H9 (cell line): ENCODE results near the gene KRT3. TPM values are rescaled to one million over a fixed set of nuclear protein-coding genes. Genes with fewer than 3 reads are reported as not detected.

Experiments
- DNase-seq: peaks from one replicate; pipeline ENCODE4 v3.0.0-alpha.2; 2017
- H2AFZ ChIP-seq: one replicate; pipeline ENCODE4 v1.6.1; 2013; ENCODE audit warnings: mild to moderate bottlenecking, low read length, control low read depth, moderate library complexity
- H2AK5ac ChIP-seq: 2 replicates; pipeline ENCODE4 v1.6.1; 2013; ENCODE audit warnings: low read length, control low read depth, mixed read lengths; ENCODE audit not compliant: insufficient read length
- H2BK120ac ChIP-seq: one replicate; pipeline ENCODE4 v1.6.1; 2013; ENCODE audit warnings: low read depth, mild to moderate bottlenecking, low read length, control low read depth, inconsistent platforms; ENCODE audit not compliant: poor library complexity, severe bottlenecking
- H2BK12ac ChIP-seq: 2 replicates; pipeline ENCODE4 v1.6.1; 2013; ENCODE audit warnings: low read length, control low read depth, mixed read lengths, low read depth; ENCODE audit not compliant: insufficient read length
- H2BK15ac ChIP-seq: 2 replicates; pipeline ENCODE4 v1.6.1; 2013; ENCODE audit warnings: low read depth, low read length, control low read depth
- H2BK20ac ChIP-seq: one replicate; pipeline ENCODE4 v1.6.1; 2013; ENCODE audit warnings: low read depth, mild to moderate bottlenecking, low read length, control low read depth, inconsistent platforms; ENCODE audit not compliant: poor library complexity, severe bottlenecking
- H2BK5ac ChIP-seq: 2 replicates; pipeline ENCODE4 v1.6.1; 2013; ENCODE audit warnings: low read length, control low read depth, mixed read lengths; ENCODE audit not compliant: insufficient read length
- H3K14ac ChIP-seq: 2 replicates; pipeline ENCODE4 v1.6.1; 2013; ENCODE audit warnings: low read length, control low read depth; ENCODE audit not compliant: insufficient read depth
- H3K18ac ChIP-seq: 2 replicates; pipeline ENCODE4 v1.6.1; 2013; ENCODE audit warnings: low read depth, mild to moderate bottlenecking, mixed read lengths, low read length, control low read depth; ENCODE audit not compliant: insufficient read length
- H3K23ac ChIP-seq: 2 replicates; pipeline ENCODE4 v1.6.1; 2013; ENCODE audit warnings: low read length, control low read depth, mixed read lengths, low read depth; ENCODE audit not compliant: insufficient read length
- H3K23me2 ChIP-seq: 2 replicates; pipeline ENCODE4 v1.6.1; 2013; ENCODE audit warnings: low read depth, mild to moderate bottlenecking, mixed read lengths, low read length, control low read depth; ENCODE audit not compliant: insufficient read length, poor library complexity, severe bottlenecking
- H3K27ac ChIP-seq: 2 replicates; pipeline ENCODE4 v1.5.1; 2013; ENCODE audit warnings: low read length, control low read depth, mixed read lengths, low read depth; ENCODE audit not compliant: insufficient read length
- H3K27me3 ChIP-seq: 2 replicates; pipeline ENCODE4 v1.6.1; 2013; ENCODE audit warnings: low read length, control low read depth, inconsistent platforms; ENCODE audit not compliant: insufficient read depth
- H3K4ac ChIP-seq: 2 replicates; pipeline ENCODE4 v1.6.1; 2013; ENCODE audit warnings: low read depth, mild to moderate bottlenecking, control low read depth, inconsistent platforms, low read length, moderate library complexity
- H3K4me1 ChIP-seq: 2 replicates; pipeline ENCODE4 v1.6.1; 2013; ENCODE audit warnings: low read length, control low read depth, inconsistent platforms; ENCODE audit not compliant: insufficient read depth
- H3K4me2 ChIP-seq: 2 replicates; pipeline ENCODE4 v1.6.1; 2013; ENCODE audit warnings: low read length, control low read depth, mixed read lengths; ENCODE audit not compliant: insufficient read length, insufficient read depth
- H3K56ac ChIP-seq: 2 replicates; pipeline ENCODE4 v1.6.1; 2013; ENCODE audit warnings: low read depth, mild to moderate bottlenecking, mixed read lengths, low read length, control low read depth; ENCODE audit not compliant: insufficient read length
- H3K79me1 ChIP-seq: 2 replicates; pipeline ENCODE4 v1.6.1; 2013; ENCODE audit warnings: low read depth, mild to moderate bottlenecking, moderate library complexity, low read length, control low read depth, inconsistent platforms; ENCODE audit not compliant: insufficient read depth, poor library complexity, severe bottlenecking
- H3K79me2 ChIP-seq: 2 replicates; pipeline ENCODE4 v1.6.1; 2013; ENCODE audit warnings: low read length, control low read depth, inconsistent platforms; ENCODE audit not compliant: insufficient read depth
- H3K9ac ChIP-seq: 2 replicates; pipeline ENCODE4 v1.6.1; 2013; ENCODE audit warnings: low read length, control low read depth, mixed read lengths; ENCODE audit not compliant: insufficient read length; ENCODE audit errors: extremely low read depth
- H3K9me3 ChIP-seq: one replicate; pipeline ENCODE4 v1.6.1; 2013; ENCODE audit warnings: low read depth, low read length, inconsistent platforms; ENCODE audit not compliant: control insufficient read depth
- H3T11ph ChIP-seq: one replicate; pipeline ENCODE4 v1.6.1; 2013; ENCODE audit warnings: mild to moderate bottlenecking, low read length, control low read depth, inconsistent platforms
- H4K20me1 ChIP-seq: one replicate; pipeline ENCODE4 v1.6.1; 2013; ENCODE audit not compliant: control insufficient read depth, insufficient read length, insufficient read depth
- H4K5ac ChIP-seq: 2 replicates; pipeline ENCODE4 v1.6.1; 2013; ENCODE audit warnings: low read depth, mild to moderate bottlenecking, mixed read lengths, low read length, control low read depth; ENCODE audit not compliant: insufficient read length
- H4K8ac ChIP-seq: replicated peaks from 2 replicates; pipeline ENCODE4 v1.6.1; 2013; ENCODE audit warnings: low read length, control low read depth, mixed read lengths, low read depth; ENCODE audit not compliant: insufficient read length
- H4K91ac ChIP-seq: 2 replicates; pipeline ENCODE4 v1.6.1; 2013; ENCODE audit warnings: low read depth, mild to moderate bottlenecking, moderate library complexity, mixed read lengths, low read length, control low read depth; ENCODE audit not compliant: insufficient read length
- H3K27ac Mint-ChIP-seq, 3 experiments: 2 replicates in 2 of 3; 3 replicates in 1 of 3; pipeline ENCODE4 v1.8.0; 2020 to 2021; ENCODE audit warnings: mixed read lengths in 3 of 3, mild to moderate bottlenecking in 1 of 3, moderate library complexity in 1 of 3
- H3K27me3 Mint-ChIP-seq: 2 replicates; pipeline ENCODE4 v1.8.0; 2021; ENCODE audit warnings: low read depth, mild to moderate bottlenecking, moderate library complexity, mixed read lengths
- H3K36me3 Mint-ChIP-seq, 3 experiments: 2 replicates in 2 of 3; 3 replicates in 1 of 3; pipeline ENCODE4 v1.8.0; 2020 to 2021; ENCODE audit warnings: low read depth in 3 of 3, mixed read lengths in 3 of 3; ENCODE audit not compliant: insufficient read depth in 1 of 3
- H3K4me1 Mint-ChIP-seq, 2 experiments: 2 replicates each; pipeline ENCODE4 v1.8.0; 2020; ENCODE audit warnings: mixed read lengths in 2 of 2
- H3K4me3 Mint-ChIP-seq, 2 experiments: 2 replicates in 1 of 2; 3 replicates in 1 of 2; pipeline ENCODE4 v1.8.0; 2020 to 2021; ENCODE audit warnings: mild to moderate bottlenecking in 2 of 2, mixed read lengths in 2 of 2, moderate library complexity in 1 of 2
- H3K9me3 Mint-ChIP-seq, 2 experiments: 2 replicates in 1 of 2; 3 replicates in 1 of 2; pipeline ENCODE4 v1.8.0; 2020; ENCODE audit warnings: mild to moderate bottlenecking in 2 of 2, mixed read lengths in 2 of 2, moderate library complexity in 1 of 2
- CTCF ChIP-seq: fragments of 200-600 bp; sonication (generic); conservative IDR thresholded peaks from 3 replicates; pipeline ENCODE4 v1.8.0; 2021; ENCODE audit warnings: antibody characterized with exemption, mild to moderate bottlenecking
- WGBS: extraction: QIAGEN DNeasy Blood & Tissue Kit; methylation state at CpG from one replicate; pipeline ENCODE4 v1.1.7; 2013; ENCODE audit warnings: missing lambda C conversion rate, low lambda C conversion rate, mixed read lengths; ENCODE audit not compliant: insufficient read length; ENCODE audit errors: extremely low coverage; 5-methylcytosine and 5-hydroxymethylcytosine counted together
- total RNA-seq: library from RNA; stranded (reverse); gene quantifications from 2 replicates; pipeline ENCODE4 v1.2.1, GENCODE V29; 2021

Gene KRT3
- total RNA-seq, 1 experiment from 2014 or later: not detected

DNA sequence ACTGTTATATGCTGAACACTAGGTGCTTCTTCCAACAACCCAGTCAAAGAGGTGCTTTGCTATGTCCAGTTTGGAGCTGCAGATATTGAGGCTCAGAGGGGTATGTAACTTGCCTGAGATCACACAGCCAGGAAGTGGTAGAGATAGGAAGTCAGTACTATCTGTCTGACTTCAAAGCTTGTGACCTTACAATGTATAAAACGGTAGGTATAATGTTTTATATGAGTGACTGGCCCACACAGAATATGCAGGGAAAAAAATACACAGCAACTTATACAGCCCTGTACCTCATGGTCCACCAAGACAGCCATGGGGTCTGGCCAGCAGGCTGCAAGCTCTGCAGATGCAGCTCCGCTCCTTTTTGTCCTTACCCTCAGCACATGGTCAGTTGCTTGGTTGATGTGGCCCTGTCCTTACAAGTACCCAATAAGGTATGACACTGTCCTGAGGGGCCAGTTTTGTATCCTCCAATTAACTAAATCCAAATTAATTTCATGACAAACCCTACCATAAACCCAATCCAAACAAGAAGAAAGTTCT, 21.9 kb upstream of the KRT3 start:
- no peak overlapping the region for H4K91ac ChIP-seq
- no peak overlapping the region for H3K4ac ChIP-seq
- H3K79me1 ChIP-seq: no peaks in the 10 kb centered on the region
- Mint-ChIP-seq H3K36me3 (no peaks in the 10 kb centered on the region; a peak in 1 of 7 replicates), H3K27me3 (peaks cover 3% of the 10 kb centered on the region), H3K4me1 (peaks cover 3 to 7% of the 10 kb centered on the region in 2 experiments; a peak in 3 of 4 replicates), H3K9me3 (no peaks in the 10 kb centered on the region), H3K27ac (no peak overlapping the region), H3K4me3 (no peak overlapping the region; a peak in 1 of 5 replicates)
- H3K18ac ChIP-seq: no peak overlapping the region
- H2AK5ac ChIP-seq: no peak overlapping the region
- no peak overlapping the region for H2BK5ac ChIP-seq
- H2AFZ ChIP-seq: no peak overlapping the region
- DNase-seq: no peak
- H3K56ac ChIP-seq: no peak overlapping the region
- no peaks in the 10 kb centered on the region for H3K4me1 ChIP-seq
- H3K14ac ChIP-seq: no peak overlapping the region
- no CpG with 5 or more reads among the region's 2 CpGs for WGBS
- H3K23me2 ChIP-seq: no peaks in the 10 kb centered on the region
- no peak for TF ChIP-seq CTCF
- H3K9me3 ChIP-seq: no peaks in the 10 kb centered on the region
- no peak overlapping the region for H3K23ac ChIP-seq
- H4K5ac ChIP-seq: no peak overlapping the region
- no peak overlapping the region for H2BK20ac ChIP-seq
- no peak overlapping the region for H2BK12ac ChIP-seq
- H3K27me3 ChIP-seq: no peaks in the 10 kb centered on the region
- H3K9ac ChIP-seq: no peak overlapping the region
- no peak overlapping the region for H2BK120ac ChIP-seq
- no peak overlapping the region for H3K27ac ChIP-seq
- H3K4me2 ChIP-seq: no peak overlapping the region
- H3T11ph ChIP-seq: no peak overlapping the region
- H4K8ac ChIP-seq: no peak overlapping the region
- no peaks in the 10 kb centered on the region for H3K79me2 ChIP-seq
- no peaks in the 10 kb centered on the region for H4K20me1 ChIP-seq
- H2BK15ac ChIP-seq: no peak overlapping the region
